HepG2 (cell line): ENCODE results near the gene TNFAIP2.

Experiments used
- CEBPZ ChIP-seq: IDR thresholded peaks from 2 replicates; pipeline ENCODE4 v1.6.1; 2012; ENCODE audit warnings: low read length, improper control_type of control experiment
- EZH2 ChIP-seq: conservative IDR thresholded peaks from 2 replicates; pipeline ENCODE4 v1.6.1; 2012; ENCODE audit warnings: mild to moderate bottlenecking, low read depth, low read length, moderate library complexity
- RERE ChIP-seq: IDR thresholded peaks from 2 replicates; pipeline ENCODE4 v1.6.1; 2016; ENCODE audit warnings: low read depth, missing genetic modification reagents, missing compliant biosample characterization
- REST ChIP-seq, 2 experiments: IDR thresholded peaks; 2 replicates each; pipeline ENCODE4 v1.6.1; 2011 to 2012; ENCODE audit warnings: low read length in 2 of 2, borderline replicate concordance in 1 of 2, low read depth in 1 of 2, mild to moderate bottlenecking in 1 of 2, moderate library complexity in 1 of 2
- SSRP1 ChIP-seq: IDR thresholded peaks from 2 replicates; pipeline ENCODE4 v1.6.1; 2016; ENCODE audit warnings: control low read depth
- ZNF343 ChIP-seq: sonication (generic); formaldehyde crosslinking; IDR thresholded peaks from 2 replicates; pipeline ENCODE4 v1.4.0; 2020; ENCODE audit warnings: mild to moderate bottlenecking, missing genetic modification reagents
- ZNF652 ChIP-seq: IDR thresholded peaks from 2 replicates; pipeline ENCODE4 v1.6.1; 2016; ENCODE audit warnings: low read depth, borderline replicate concordance

DNA sequence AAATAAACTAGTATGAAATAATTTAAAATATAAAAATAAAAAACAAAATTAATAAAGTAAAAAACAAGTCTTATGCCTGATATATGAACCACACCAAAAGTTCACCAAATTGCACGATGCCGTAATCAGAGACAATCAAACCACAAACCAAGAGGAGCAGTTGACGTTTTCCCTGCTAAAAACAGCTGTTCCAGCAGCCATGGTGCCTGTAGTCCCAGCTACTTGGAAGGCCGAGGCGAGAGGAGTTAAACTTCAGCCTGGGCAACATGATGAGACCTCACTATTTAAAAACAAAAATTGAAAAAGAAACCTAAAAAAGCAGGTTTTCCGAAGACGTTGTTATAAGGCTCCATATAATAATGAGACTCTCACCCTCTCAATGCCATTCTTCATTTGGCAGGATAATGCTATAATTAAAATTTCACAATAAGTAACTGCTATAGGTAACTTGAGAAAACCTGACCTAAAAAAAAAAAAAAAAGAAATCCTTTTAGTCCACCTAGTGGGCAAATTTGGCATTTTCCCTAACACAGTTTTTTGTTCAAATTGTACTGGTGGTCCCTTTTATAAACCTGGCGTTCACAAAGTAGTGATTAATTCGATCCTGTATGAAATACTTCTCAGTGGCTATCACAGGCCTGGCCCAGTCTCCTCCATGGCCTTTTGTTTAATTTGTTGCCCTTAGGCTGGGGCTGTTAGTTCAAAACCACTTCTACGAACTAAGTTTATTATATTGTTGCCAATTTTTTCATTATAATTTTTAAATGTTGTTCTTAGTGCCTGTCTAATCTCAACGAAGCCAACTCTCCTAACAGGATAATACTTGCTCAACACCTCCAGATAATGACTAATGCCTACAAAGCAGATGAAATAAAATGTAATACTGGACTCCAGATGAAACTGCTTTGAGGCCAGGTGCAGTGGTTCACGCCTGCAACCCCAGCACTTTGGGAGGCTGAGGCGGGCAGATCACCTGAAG lies 62.1 kb downstream of the TNFAIP2 start:
- TF ChIP-seq EZH2 (no peak), SSRP1 (CRISPR knock-in tag) (no peak), ZNF652 (CRISPR knock-in tag) (no peak), RERE (CRISPR knock-in tag) (no peak), REST (IDR thresholded peaks at IDR 0.05; ENCODE audit: borderline replicate concordance in 1 of 2, low read depth in 1 of 2, low read length in 2 of 2) (no peak), CEBPZ (no peak), ZNF343 (CRISPR knock-in tag) (no peak)
